ENCODE data around the gene EPGN. TPM values are rescaled to one million over a fixed set of nuclear protein-coding genes. Genes with fewer than 3 reads are reported as not detected.

The EPGN gene
- total and polyA plus RNA-seq, 2 of the 8 experiments (the other 6 are each of a cell fraction or from before 2014, with no cell fraction given) = not detected

DNA sequence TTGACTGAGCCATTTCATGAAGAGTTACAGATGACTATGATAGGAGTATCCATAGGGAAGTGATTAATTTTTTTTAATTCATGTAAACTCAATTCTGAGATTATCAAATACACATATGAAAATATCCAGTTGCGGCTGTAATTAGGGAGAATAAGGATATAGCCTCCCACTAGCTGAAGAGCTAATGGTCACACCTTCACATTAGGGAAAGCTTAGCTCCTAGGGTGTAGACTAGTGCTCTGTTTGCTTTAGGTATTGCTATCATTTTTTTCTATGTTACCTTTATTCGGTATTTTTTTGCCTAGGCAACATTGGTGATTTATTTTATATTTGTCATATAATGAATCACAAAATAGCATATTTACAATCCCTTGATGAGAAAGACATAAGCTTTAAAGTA, 39.6 kb upstream of the EPGN start (continued):
- TF ChIP-seq MAFK (IDR thresholded peaks at IDR 0.05; ENCODE audit: low read depth, low read length) (no peak), POU5F1 (IDR thresholded peaks at IDR 0.05; ENCODE audit: low read depth, low read length) (no peak)

Data from H1 (cell line).